Measurements from ENCODE around the gene TCF21.
"Not testable (repeated sequence)": the region's sequence is repeated elsewhere in the genome, so short reads cannot be mapped to it uniquely, and the experiment has no call there.

- not testable (repeated sequence) for TF ChIP-seq CTCF (IDR thresholded peaks at IDR 0.05 in 2 of 3, conservative IDR thresholded peaks at IDR 0.05 in 1 of 3; ENCODE audit: control insufficient read depth in 2 of 3, extremely low read depth in 1 of 3, insufficient read depth in 1 of 3, low read depth in 3 of 3, low read length in 3 of 3); FOXM1 (IDR thresholded peaks at IDR 0.05; ENCODE audit: low read depth, low read length); NFYA (IDR thresholded peaks at IDR 0.05; ENCODE audit: borderline replicate concordance, low read depth, low read length); ZNF274 (IDR thresholded peaks at IDR 0.05; ENCODE audit: insufficient read depth, insufficient read length); CREB1 (IDR thresholded peaks at IDR 0.05; ENCODE audit: low read depth); NFIC (IDR thresholded peaks at IDR 0.05; ENCODE audit: low read depth, low read length)
Measured at GRCh38 chr6:133861337-133861736, 27.6 kb upstream of the TCF21 start.

All from GM12878 (cell line).